Measurements from ENCODE around the gene HBA2.
"Not testable (repeated sequence)": the region's sequence is repeated elsewhere in the genome, so short reads cannot be mapped to it uniquely, and the experiment has no call there.

The HBA2 gene

DNA sequence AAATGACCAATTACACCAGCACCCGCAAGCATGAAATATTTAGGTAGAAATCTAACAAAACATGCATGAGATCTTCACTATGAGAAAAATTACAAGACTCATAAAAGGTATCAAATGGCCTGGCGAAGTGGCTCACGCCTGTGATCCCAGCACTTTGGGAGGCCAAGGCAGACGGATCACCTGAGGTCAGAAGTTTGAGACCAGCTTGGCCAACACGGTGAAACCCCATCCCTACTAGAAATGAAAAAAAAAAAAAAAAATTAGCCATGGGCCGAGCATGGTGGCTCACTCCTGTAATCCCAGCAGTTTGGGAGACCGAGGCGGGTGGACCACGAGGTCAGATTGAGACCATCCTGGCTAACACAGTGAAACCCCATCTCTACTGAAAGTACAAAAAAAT is 31.4 kb downstream of the HBA2 start:
- not testable (repeated sequence) for DNase-seq

DNA sequence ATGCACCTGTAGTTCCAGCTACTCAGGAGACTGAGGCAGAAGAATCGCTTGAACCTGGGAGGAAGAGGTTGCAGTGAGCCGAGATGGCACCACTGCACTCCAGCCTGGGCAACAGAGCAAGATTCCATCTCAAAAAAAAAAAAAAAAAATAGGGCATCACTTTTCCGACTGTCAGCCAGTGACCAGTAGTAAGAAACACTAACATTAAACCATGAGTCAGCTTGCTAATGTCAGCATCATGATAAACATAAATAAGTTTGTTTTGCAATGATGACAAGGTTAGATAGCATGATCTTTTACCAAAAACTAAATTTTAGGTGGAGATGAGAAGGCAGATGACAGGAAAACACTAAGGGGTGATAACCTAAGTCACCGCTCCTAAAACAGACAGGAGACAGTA is 36.7 kb downstream of the HBA2 start:
- not testable (repeated sequence) for DNase-seq

DNA sequence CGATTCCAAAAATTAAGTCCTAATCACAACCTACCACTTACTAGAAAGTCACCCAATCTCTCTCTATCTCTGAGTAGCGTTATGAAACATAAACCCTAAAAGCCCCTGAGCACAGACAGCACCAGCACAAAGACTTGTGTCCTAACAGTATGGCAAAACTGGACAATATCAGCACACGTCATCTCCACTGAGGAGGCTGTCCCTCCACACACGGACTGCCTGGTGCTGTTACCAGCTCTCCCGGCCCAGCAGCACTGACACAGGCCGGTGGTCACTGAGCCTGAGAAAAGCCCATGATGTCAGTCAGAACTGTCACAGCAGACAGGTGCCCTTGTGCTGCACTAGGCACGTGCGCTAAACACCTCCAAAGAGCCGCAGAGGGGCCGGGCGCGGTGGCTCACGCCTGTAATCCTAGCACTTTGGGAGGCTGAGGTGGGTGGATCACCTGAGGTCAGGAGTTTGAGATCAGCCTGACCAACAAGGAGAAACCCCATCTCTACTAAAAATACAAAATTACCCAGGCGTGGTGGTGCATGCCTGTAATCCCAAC is 39.0 kb downstream of the HBA2 start:
- not testable (repeated sequence) for DNase-seq

DNA sequence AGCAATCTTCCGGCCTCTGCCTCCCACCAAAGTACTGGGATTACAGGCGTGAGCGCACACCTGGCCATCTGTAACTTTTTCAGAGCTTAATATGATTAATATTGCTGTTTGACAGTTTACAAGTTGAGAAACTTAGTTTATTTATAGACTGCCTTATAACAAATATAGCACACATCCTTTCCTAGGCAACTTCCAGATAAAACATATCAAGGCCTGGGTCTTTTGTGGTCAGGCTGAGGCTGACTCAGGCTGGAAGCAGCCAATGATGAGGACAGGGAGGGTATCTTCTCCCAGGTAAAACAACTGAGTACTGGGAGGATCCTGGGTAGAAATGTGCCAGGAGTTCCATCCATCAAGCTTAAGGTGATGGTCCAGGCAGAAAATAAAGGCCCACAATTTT is 40.3 kb downstream of the HBA2 start:
- no peak for DNase-seq

DNA sequence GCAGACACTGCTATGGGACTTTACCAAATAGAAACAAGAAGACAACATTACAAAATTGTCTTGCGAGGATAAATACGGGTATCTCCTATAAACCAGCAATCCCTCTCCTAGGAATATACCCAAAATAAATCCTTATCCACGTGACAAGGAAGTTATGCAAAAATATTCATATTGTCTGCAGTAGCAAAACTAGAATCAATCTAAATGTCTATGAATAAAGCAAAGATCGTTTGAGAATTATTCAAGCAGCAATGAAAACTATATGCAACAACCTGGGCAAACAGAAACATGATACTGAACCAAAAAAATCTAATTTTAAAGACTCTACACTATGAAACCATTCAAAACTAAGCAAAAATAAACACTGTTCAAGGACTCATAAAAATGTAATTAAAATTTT is 47.3 kb downstream of the HBA2 start:
- no peak for DNase-seq
